ENCODE data around the gene ACTL6B.
A peak's percentile ranks its signal among the peaks of the same experiment; 100 is the strongest.

The ACTL6B gene

DNA sequence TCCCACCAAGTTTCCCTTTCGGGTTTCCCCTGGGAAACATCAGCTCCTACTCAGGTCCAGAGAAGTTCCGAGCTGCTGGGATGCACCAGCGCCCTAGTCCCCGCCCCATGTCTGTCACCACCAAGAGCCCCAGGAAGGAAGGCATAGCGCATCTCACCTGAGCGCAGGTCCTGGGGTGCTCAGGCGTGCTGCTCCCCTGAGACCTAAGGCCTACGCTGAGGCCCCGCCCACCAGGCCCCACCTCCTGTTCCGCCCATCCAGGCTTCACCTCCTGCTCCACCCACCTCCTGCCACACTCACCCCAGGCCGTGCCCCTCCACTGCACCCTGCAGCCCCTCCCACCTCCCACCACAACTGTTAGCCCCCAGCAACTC lies 13.7 kb downstream of the ACTL6B start:
- H3K4me3 ChIP-seq (ENCODE audit: low read depth, low read length) = no peak overlapping the region
- DNase-seq (ENCODE audit: low read depth) = no peak
- TF ChIP-seq, protein P1, sequence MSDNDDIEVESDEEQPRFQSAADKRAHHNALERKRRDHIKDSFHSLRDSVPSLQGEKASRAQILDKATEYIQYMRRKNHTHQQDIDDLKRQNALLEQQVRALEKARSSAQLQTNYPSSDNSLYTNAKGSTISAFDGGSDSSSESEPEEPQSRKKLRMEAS (IDR thresholded peaks at IDR 0.05; ENCODE audit: low read depth, low read length) = no peak
- TF ChIP-seq MYC (IDR thresholded peaks at IDR 0.05; ENCODE audit: low read depth, low read length) (no peak), POLR2A (IDR thresholded peaks at IDR 0.05; ENCODE audit: extremely low read depth, insufficient read length) (no peak)
- TF ChIP-seq, protein P2, sequence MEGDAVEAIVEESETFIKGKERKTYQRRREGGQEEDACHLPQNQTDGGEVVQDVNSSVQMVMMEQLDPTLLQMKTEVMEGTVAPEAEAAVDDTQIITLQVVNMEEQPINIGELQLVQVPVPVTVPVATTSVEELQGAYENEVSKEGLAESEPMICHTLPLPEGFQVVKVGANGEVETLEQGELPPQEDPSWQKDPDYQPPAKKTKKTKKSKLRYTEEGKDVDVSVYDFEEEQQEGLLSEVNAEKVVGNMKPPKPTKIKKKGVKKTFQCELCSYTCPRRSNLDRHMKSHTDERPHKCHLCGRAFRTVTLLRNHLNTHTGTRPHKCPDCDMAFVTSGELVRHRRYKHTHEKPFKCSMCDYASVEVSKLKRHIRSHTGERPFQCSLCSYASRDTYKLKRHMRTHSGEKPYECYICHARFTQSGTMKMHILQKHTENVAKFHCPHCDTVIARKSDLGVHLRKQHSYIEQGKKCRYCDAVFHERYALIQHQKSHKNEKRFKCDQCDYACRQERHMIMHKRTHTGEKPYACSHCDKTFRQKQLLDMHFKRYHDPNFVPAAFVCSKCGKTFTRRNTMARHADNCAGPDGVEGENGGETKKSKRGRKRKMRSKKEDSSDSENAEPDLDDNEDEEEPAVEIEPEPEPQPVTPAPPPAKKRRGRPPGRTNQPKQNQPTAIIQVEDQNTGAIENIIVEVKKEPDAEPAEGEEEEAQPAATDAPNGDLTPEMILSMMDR (IDR thresholded peaks at IDR 0.05; ENCODE audit: low read depth, low read length) = no peak

DNA sequence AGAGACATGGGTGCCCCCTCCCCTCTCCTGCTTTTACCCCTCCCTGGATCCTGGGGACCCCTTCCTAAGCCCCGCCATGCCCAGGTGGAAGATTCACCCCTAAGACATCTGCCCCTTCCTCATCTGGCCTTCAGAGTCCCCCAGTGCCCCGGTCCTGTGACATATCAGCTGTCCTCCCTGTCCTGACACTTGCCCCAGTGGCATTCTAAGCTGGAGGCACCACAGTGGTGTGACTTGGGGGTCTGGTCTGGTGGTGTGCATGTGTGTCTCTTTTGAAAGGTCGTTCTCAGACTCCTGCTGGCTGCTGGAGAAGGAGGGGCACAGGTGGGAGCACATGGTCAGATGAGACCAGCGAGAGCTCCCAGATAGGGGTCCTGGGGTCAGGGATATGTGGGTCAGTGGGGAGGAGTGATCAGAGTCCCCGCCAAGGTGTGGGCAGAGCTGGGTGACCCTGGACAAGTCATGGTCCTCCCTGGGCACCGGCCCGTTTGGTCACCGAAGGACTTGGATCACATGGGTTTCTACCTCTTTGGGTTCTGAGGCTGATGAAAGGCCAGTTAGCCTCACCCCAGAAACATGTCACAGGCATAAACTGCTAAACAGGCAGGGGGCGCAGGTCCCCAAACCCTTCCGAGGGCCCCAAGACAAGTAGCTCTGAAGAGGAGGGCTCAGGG lies 14.3 kb downstream of the ACTL6B start:
- no peak overlapping the region for H3K4me3 ChIP-seq (ENCODE audit: low read depth, low read length)
- TF ChIP-seq, protein P2 (IDR thresholded peaks at IDR 0.05; ENCODE audit: low read depth, low read length) = no peak
- TF ChIP-seq, protein P1 (IDR thresholded peaks at IDR 0.05; ENCODE audit: low read depth, low read length) = peak; percentile 21; the same call in 1 of the 2 replicates
- TF ChIP-seq MYC (IDR thresholded peaks at IDR 0.05; ENCODE audit: low read depth, low read length) = no peak
- no peak for DNase-seq (ENCODE audit: low read depth)

DNA sequence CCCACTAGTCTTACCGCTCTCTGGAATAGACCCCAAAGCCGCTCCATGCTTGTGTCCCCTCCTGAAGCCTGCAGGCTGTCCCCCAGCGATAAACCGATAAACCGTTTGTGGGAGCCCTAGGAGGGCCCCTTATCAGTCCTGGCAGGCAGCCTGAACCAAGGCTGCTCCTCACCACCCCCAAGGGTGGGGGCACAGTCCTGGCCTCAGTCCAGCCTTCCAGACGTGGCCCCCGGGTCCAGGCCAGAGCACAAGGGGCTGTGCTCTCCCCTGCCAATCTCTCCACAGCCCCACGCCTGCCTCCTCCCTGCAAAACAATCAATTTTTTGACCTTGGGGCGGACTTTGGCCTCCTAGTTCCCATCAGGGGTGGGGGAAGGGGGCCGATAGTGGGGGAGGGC lies 14.8 kb downstream of the ACTL6B start, which contains the start of gene TFR2:
TFR2 (minus strand) TSS at position 90 of the 397 bp plus-strand sequence; CDS start at position 47, 43 bp downstream.
- H3K4me3 ChIP-seq (ENCODE audit: low read depth, low read length) = no peak within 1 kb of the TSS
- TF ChIP-seq, protein P2 (IDR thresholded peaks at IDR 0.05; ENCODE audit: low read depth, low read length) = no peak
- TF ChIP-seq POLR2A (IDR thresholded peaks at IDR 0.05; ENCODE audit: extremely low read depth, insufficient read length) (no peak), MYC (IDR thresholded peaks at IDR 0.05; ENCODE audit: low read depth, low read length) (no peak)
- TF ChIP-seq, protein P1 (IDR thresholded peaks at IDR 0.05; ENCODE audit: low read depth, low read length) = no peak
- DNase-seq (ENCODE audit: low read depth) = no peak

DNA sequence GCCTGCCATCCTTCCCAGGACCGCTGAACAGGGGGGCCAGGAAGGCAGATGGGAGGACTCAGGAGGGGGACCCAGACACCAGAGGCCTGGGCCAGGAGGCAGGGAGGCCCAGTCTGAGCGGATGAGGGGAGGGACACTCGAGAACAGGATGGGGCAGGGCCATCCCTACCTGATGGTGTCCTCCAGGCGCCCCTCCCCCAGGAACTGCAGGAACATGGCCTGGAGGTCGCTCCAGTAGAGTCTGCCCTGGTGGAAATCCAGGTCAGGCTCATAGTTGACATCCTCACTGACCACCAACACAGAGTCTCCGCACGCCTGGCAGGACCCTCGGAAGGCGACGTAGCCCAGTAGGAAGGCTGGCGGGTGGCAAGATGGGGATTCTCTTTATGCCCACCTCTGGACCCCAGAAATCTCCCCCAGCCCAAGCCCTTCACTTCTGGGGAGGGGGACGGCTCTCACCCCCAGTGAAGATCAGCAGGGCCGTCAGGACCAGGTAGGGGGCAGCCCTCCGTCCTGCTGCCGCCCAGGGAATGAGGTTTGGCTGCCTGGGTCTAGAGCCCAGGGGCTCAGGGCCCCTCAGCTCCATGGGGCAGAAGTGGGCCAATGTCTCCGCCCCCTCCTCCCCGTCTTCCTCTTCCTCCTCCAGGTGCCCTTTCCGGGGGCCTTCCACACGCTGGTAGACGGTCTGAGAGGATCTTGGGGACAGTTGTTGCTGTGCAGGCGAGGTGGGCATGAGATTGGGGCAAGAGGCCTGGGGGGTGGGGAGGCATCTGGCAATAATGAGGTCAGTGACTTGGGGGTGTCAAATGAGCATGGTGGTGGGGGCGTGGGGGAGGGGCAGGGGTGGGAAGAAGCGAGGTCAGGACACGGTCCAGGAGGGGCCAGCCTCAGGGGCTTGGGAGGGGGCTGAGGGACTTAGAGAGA lies 15.5 kb downstream of the ACTL6B start:
- no peak for DNase-seq (ENCODE audit: low read depth)
- TF ChIP-seq, protein P2 (IDR thresholded peaks at IDR 0.05; ENCODE audit: low read depth, low read length) = no peak
- TF ChIP-seq POLR2A (IDR thresholded peaks at IDR 0.05; ENCODE audit: extremely low read depth, insufficient read length) (no peak), MYC (IDR thresholded peaks at IDR 0.05; ENCODE audit: low read depth, low read length) (no peak)
- TF ChIP-seq, protein P1 (IDR thresholded peaks at IDR 0.05; ENCODE audit: low read depth, low read length) = no peak
- no peak overlapping the region for H3K4me3 ChIP-seq (ENCODE audit: low read depth, low read length)

DNA sequence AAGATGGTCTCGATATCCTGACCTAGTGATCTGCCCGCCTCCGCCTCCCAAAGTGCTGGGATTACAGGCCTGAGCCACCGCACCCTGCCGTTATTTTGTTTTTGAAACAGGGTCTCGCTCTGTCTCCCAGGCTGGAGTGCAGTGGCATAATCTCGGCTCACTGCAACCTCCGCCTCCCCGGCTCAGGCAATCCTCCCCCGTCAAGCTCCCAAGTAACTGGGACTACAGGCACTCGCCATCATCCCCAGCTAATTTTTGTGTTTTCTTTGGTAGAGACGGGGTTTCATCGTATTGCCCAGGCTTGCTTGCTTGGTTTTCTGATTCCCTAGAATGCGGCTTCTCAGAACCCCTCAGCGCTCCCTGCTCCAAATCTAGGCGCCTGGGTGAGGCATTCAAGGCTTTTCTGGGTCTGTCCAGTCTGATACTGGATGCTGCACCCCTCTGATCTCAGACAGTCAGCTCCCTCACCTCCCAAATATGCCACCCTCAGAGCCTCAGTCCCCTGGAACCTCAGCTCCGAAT lies 16.2 kb downstream of the ACTL6B start:
- H3K4me3 ChIP-seq (ENCODE audit: low read depth, low read length) = no peak overlapping the region
- no peak for DNase-seq (ENCODE audit: low read depth)
- TF ChIP-seq, protein P2 (IDR thresholded peaks at IDR 0.05; ENCODE audit: low read depth, low read length) = no peak
- TF ChIP-seq MYC (IDR thresholded peaks at IDR 0.05; ENCODE audit: low read depth, low read length) (no peak), POLR2A (IDR thresholded peaks at IDR 0.05; ENCODE audit: extremely low read depth, insufficient read length) (no peak)
- TF ChIP-seq, protein P1 (IDR thresholded peaks at IDR 0.05; ENCODE audit: low read depth, low read length) = no peak
